ENCODE data around the gene PHLDA3.
"Not testable (repeated sequence)": the region's sequence is repeated elsewhere in the genome, so short reads cannot be mapped to it uniquely, and the experiment has no call there.

Gene PHLDA3

DNA sequence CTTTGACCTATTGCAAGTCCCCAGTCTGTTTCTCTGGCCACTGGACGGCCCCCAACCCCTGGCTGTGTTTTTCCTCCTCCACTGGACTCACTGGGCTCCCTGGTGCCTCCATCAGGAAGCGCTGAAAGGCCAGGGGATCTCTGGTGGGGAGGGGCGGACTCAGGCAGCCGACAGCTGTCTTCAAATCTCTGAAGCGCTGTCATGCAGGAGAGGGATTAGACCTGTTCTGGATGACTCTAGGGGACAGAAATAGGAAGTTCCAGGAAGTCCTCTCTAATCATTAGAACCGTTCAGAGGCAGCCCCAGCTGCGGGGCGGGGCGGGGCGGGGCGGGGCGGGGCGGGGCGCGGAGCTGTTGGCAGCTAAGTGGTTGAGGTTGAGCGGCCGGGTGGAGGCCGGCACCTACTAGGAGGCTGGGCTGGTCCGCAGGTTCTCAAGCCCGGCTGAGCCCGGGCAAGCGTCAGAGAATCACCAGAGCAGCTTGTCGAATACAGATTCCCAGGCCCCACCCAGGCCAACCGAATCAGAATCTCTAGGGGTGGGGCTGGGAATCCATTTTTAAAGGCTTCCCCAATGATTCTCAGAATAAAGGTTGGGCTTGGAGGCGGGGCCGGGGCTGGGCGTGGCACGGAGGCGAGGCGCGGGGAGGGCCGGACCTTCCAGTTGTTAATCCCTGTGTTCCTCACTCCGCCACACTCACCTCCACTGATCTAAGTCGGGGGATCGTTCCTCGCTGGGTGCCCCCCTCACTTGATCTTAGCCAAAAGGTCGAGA lies 11.4 kb upstream of the PHLDA3 start:
- H3K27me3 ChIP-seq, result peaks cover 12% of the 10 kb centered on the region
- H3K4me1 ChIP-seq, result no peaks in the 10 kb centered on the region; the same call in 1 of the 2 replicates
- peak overlapping the region; percentile 43 for H3K4me3 ChIP-seq (ENCODE audit: low read depth, low read length)
- no peaks in the 10 kb centered on the region for H3K9me3 ChIP-seq
- no peaks in the 10 kb centered on the region for H3K36me3 ChIP-seq
- 0 out of 2 replicates have a peak, but pooled peaks have one; percentile 12 for TF ChIP-seq CTCF (IDR thresholded peaks at IDR 0.05; ENCODE audit: low read depth, low read length)
- peak; percentile 70 for DNase-seq

DNA sequence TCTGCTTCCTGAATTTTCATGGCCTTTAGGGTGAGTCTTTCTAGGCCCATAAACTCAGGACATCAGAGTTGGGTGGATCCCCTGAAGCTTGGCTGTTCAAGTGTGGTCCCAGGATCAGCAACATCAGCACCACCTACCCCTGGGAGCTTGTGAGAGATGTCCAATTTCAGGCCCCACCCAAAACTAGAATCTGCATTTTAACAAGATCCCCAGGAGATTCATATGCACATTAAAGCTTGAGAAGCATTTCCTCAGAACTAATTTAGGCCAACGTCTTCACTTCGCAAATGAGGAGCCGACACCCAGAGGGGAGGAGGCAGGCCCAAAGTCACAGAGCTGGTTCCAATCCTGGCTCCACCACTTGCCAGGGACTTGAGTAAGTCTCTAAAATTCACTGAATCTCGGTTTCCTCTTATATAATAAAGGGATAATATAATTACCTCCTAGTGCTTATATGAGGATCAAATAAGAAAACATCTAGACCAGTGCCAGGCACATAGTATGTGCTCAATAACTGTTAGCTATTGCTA lies 10.3 kb upstream of the PHLDA3 start:
- no peaks in the 10 kb centered on the region; the same call in 1 of the 2 replicates for H3K4me1 ChIP-seq
- peaks cover 12% of the 10 kb centered on the region for H3K27me3 ChIP-seq
- no peaks in the 10 kb centered on the region for H3K36me3 ChIP-seq
- no peaks in the 10 kb centered on the region for H3K9me3 ChIP-seq
- DNase-seq, result no peak
- no peak for TF ChIP-seq CTCF (IDR thresholded peaks at IDR 0.05; ENCODE audit: low read depth, low read length)
- no peak overlapping the region for H3K4me3 ChIP-seq (ENCODE audit: low read depth, low read length)

GRCh38 chr1:201478666-201479065 lies 9.7 kb upstream of the PHLDA3 start:
- not testable (repeated sequence) for H3K4me3 ChIP-seq (ENCODE audit: low read depth, low read length); H3K9me3 ChIP-seq; H3K4me1 ChIP-seq; H3K36me3 ChIP-seq; DNase-seq
- peaks cover 12% of the 10 kb centered on the region for H3K27me3 ChIP-seq

- Histone ChIP-seq H3K27me3 (peaks cover 10% of the 10 kb centered on the region), H3K4me3 (ENCODE audit: low read depth, low read length) (no peak overlapping the region), H3K9me3 (no peaks in the 10 kb centered on the region), H3K4me1 (no peaks in the 10 kb centered on the region; the same call in 1 of the 2 replicates), H3K36me3 (no peaks in the 10 kb centered on the region)
- DNase-seq, result no peak
- TF ChIP-seq CTCF (IDR thresholded peaks at IDR 0.05; ENCODE audit: low read depth, low read length), result no peak
Observed at GRCh38 chr1:201476670-201477344, 7.8 kb upstream of the PHLDA3 start.

GRCh38 chr1:201475915-201476669 lies 7.1 kb upstream of the PHLDA3 start:
- Histone ChIP-seq H3K9me3 (no peaks in the 10 kb centered on the region), H3K4me3 (ENCODE audit: low read depth, low read length) (no peak overlapping the region), H3K36me3 (no peaks in the 10 kb centered on the region), H3K27me3 (peaks cover 3% of the 10 kb centered on the region), H3K4me1 (no peaks in the 10 kb centered on the region; the same call in 1 of the 2 replicates)
- no peak for DNase-seq
- TF ChIP-seq CTCF (IDR thresholded peaks at IDR 0.05; ENCODE audit: low read depth, low read length), result no peak

DNA sequence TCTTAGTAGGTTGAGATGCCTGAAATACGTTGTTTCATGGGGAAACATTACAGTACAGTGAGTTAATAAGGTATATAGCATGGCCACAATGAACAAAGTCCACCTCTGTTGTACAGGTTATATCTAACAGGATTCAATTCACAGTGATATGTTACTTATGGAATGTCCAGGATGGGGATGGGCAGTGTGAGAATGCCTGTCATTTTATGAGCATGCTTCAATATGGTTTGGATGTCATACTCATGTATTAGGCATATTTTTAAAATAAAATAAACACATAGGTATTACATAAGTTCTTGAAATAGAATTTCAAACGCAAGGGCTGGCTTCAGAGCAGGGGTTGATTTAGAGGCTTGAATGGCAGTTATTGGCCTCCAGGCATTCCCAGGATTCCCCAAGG lies 6.1 kb upstream of the PHLDA3 start:
- Histone ChIP-seq H3K27me3 (peaks cover 5% of the 10 kb centered on the region; the same call in 1 of the 2 replicates), H3K9me3 (no peaks in the 10 kb centered on the region), H3K4me3 (ENCODE audit: low read depth, low read length) (no peak overlapping the region), H3K36me3 (no peaks in the 10 kb centered on the region), H3K4me1 (no peaks in the 10 kb centered on the region; the same call in 1 of the 2 replicates)
- no peak for DNase-seq
- no peak for TF ChIP-seq CTCF (IDR thresholded peaks at IDR 0.05; ENCODE audit: low read depth, low read length)

Measured in BE2C (cell line).